Head of caudate nucleus (tissue), 42 donors: ENCODE measurements around the gene GOLGA5.
"Not testable (repeated sequence)": the region's sequence is repeated elsewhere in the genome, so short reads cannot be mapped to it uniquely, and the experiment has no call there.

Experiments
- DNase-seq, 42 donors: peaks; one replicate each; pipeline versions ENCODE4 v3.0.0 to v3.0.0-alpha.2; 2020 to 2021; ENCODE audit warnings: mixed read lengths in 7 of 42
- intact Hi-C: fragments of 100-400 bp; cut with DNase I; formaldehyde crosslinking; loops from one replicate; pipeline ENCODE4 v1.15.0; 2022

The GOLGA5 gene

GRCh38 chr14:92770484-92770883 lies 23.6 kb upstream of the GOLGA5 start:
- no peak for DNase-seq
- intact Hi-C loops, result no loop called here

GRCh38 chr14:92774572-92774971 lies 19.5 kb upstream of the GOLGA5 start:
- intact Hi-C loops, result no loop called here
- no peak for DNase-seq

- DNase-seq, intact Hi-C loops: not testable (repeated sequence)
These were observed 18.8 kb upstream of the GOLGA5 start for GRCh38 chr14:92775292-92775691.

GRCh38 chr14:92778868-92779565 lies 15.1 kb upstream of the GOLGA5 start:
- intact Hi-C loops, result not testable (repeated sequence)

GRCh38 chr14:92780444-92781232 lies 13.5 kb upstream of the GOLGA5 start:
- intact Hi-C loops, result loop anchor here (10.0 kb wide), 1 partner anchor 96 kb away; no protein-coding TSS in a partner anchor
- DNase-seq, result no peak

More at GRCh38 chr14:92778868-92779565, 15.1 kb upstream of the GOLGA5 start:
- DNase-seq, result peak in 1 of 42 donors; percentile 5

- intact Hi-C loops, result loop anchor here (10.0 kb wide), 1 partner anchor 97 kb away; no protein-coding TSS in a partner anchor
- DNase-seq, result no peak
These were observed 12.8 kb upstream of the GOLGA5 start for GRCh38 chr14:92781350-92781749.

GRCh38 chr14:92783813-92784431 lies 10.2 kb upstream of the GOLGA5 start:
- intact Hi-C loops, result loop anchor here (10.0 kb wide), 1 partner anchor 99 kb away; no protein-coding TSS in a partner anchor
- peak in 12 of 42 donors; percentile 19 to 67 (median 34) for DNase-seq

GRCh38 chr14:92785667-92786426 lies 8.3 kb upstream of the GOLGA5 start:
- no peak for DNase-seq
- intact Hi-C loops, result loop anchor here (10.0 kb wide), 1 partner anchor 101 kb away; no protein-coding TSS in a partner anchor

- intact Hi-C loops, result loop anchor here (10.0 kb wide), 1 partner anchor 102 kb away; no protein-coding TSS in a partner anchor
These were observed 7.7 kb upstream of the GOLGA5 start for GRCh38 chr14:92786427-92786756.

GRCh38 chr14:92787554-92787953 lies 6.6 kb upstream of the GOLGA5 start:
- DNase-seq, result no peak
- intact Hi-C loops, result loop anchor here (10.0 kb wide), 1 partner anchor 103 kb away; no protein-coding TSS in a partner anchor

More at GRCh38 chr14:92786427-92786756, 7.7 kb upstream of the GOLGA5 start:
- DNase-seq, result no peak

GRCh38 chr14:92789457-92790089 lies 4.5 kb upstream of the GOLGA5 start:
- no peak for DNase-seq
- intact Hi-C loops, result loop anchor here (5.0 to 10.0 kb wide), 2 partner anchors 42 to 105 kb away; partner anchors contain the start of gene LGMN

GRCh38 chr14:92792885-92793284 lies 1.2 kb upstream of the GOLGA5 start:
- DNase-seq, result peak in 7 of 42 donors; percentile 12 to 54 (median 19)
- intact Hi-C loops, result loop anchor here (5.0 kb wide), 1 partner anchor 46 kb away; the partner anchor contains the start of gene LGMN

- DNase-seq, result peak in 5 of 42 donors; percentile 8 to 18 (median 12)
- intact Hi-C loops, result loop anchor here (5.0 kb wide), 1 partner anchor 47 kb away; the partner anchor contains the start of gene LGMN
These were observed 439 bp downstream of the GOLGA5 start for GRCh38 chr14:92794547-92794941.

- no peak for DNase-seq
- intact Hi-C loops, result loop anchor here (5.0 kb wide), 1 partner anchor 48 kb away; the partner anchor contains the start of gene LGMN
These were observed 856 bp downstream of the GOLGA5 start for GRCh38 chr14:92794961-92795360.

- intact Hi-C loops, result no loop called here
- no peak for DNase-seq
These were observed 4.0 kb downstream of the GOLGA5 start for GRCh38 chr14:92797935-92798653.

GRCh38 chr14:92798811-92799210 lies 4.7 kb downstream of the GOLGA5 start:
- no peak for DNase-seq
- intact Hi-C loops, result no loop called here

- DNase-seq, result no peak
- intact Hi-C loops, result no loop called here
These were observed 5.9 kb downstream of the GOLGA5 start for GRCh38 chr14:92800012-92800411.
